ENCODE data around the gene TNFRSF11A. TPM values are rescaled to one million over a fixed set of nuclear protein-coding genes. Genes with fewer than 3 reads are reported as not detected.

TNFRSF11A gene
- total RNA-seq, 2 donors from 2014 or later: 13.7 to 35.6 TPM

- H3K4me3 ChIP-seq (ENCODE audit: low read length): no peak overlapping the region
- H3K4me3 Mint-ChIP-seq: no peak overlapping the region
- H3K9me3 ChIP-seq (ENCODE audit: control insufficient read depth, low read length): no peaks in the 10 kb centered on the region
- H3K27me3 Mint-ChIP-seq (ENCODE audit: insufficient read depth): no peaks in the 10 kb centered on the region
- peaks cover 5% of the 10 kb centered on the region for H3K4me1 ChIP-seq (ENCODE audit: control insufficient read depth, insufficient read depth, low read length)
- peaks cover 20% of the 10 kb centered on the region for H3K36me3 Mint-ChIP-seq (ENCODE audit: low read depth)
- H3K27ac Mint-ChIP-seq: no peak overlapping the region
- no peaks in the 10 kb centered on the region for H3K27me3 ChIP-seq (ENCODE audit: control insufficient read depth, insufficient read depth, low read length, poor library complexity, severe bottlenecking)
- peaks cover 20% of the 10 kb centered on the region for H3K36me3 ChIP-seq (ENCODE audit: control insufficient read depth, insufficient read depth, low read length)
- no peak for DNase-seq
- no peak overlapping the region for H3K9ac ChIP-seq (ENCODE audit: extremely low read depth, low read length, poor library complexity, severe bottlenecking)
- H3K9me3 Mint-ChIP-seq: no peaks in the 10 kb centered on the region
- no peak overlapping the region for H3K27ac ChIP-seq (ENCODE audit: low read depth, low read length)
- no peak for TF ChIP-seq CTCF (conservative IDR thresholded peaks at IDR 0.05)
- WGBS, 2 experiments (ENCODE audit: insufficient coverage in 1 of 2, insufficient read length in 1 of 2): 90 to 94% methylated on average over 1 of the region's 1 CpG
- H3K4me1 Mint-ChIP-seq: no peaks in the 10 kb centered on the region
Observed at GRCh38 chr18:62312851-62313250, 12.3 kb upstream of the TNFRSF11A start.

- DNase-seq: no peak
- Mint-ChIP-seq H3K27ac (no peak overlapping the region), H3K4me1 (peaks cover 5% of the 10 kb centered on the region), H3K4me3 (no peak overlapping the region), H3K9me3 (no peaks in the 10 kb centered on the region), H3K36me3 (ENCODE audit: low read depth) (no peaks in the 10 kb centered on the region), H3K27me3 (ENCODE audit: insufficient read depth) (peaks cover 10% of the 10 kb centered on the region)
- no peaks in the 10 kb centered on the region for H3K27me3 ChIP-seq (ENCODE audit: control insufficient read depth, insufficient read depth, low read length, poor library complexity, severe bottlenecking)
- no peak overlapping the region for H3K9ac ChIP-seq (ENCODE audit: extremely low read depth, low read length, poor library complexity, severe bottlenecking)
- no peak for TF ChIP-seq CTCF (conservative IDR thresholded peaks at IDR 0.05)
- no peaks in the 10 kb centered on the region for H3K4me1 ChIP-seq (ENCODE audit: control insufficient read depth, insufficient read depth, low read length)
- no peak overlapping the region for H3K27ac ChIP-seq (ENCODE audit: low read depth, low read length)
- no peak overlapping the region for H3K4me3 ChIP-seq (ENCODE audit: low read length)
- 95 to 100% methylated on average over 1 to 2 of the region's 4 CpGs for WGBS, 2 experiments (ENCODE audit: insufficient coverage in 1 of 2, insufficient read length in 1 of 2)
- no peaks in the 10 kb centered on the region for H3K9me3 ChIP-seq (ENCODE audit: control insufficient read depth, low read length)
- H3K36me3 ChIP-seq (ENCODE audit: control insufficient read depth, insufficient read depth, low read length): no peaks in the 10 kb centered on the region
Observed at GRCh38 chr18:62318228-62319180, 6.6 kb upstream of the TNFRSF11A start.

- WGBS, 2 experiments (ENCODE audit: insufficient coverage in 1 of 2, insufficient read length in 1 of 2): 61 to 100% methylated on average over 1 to 3 of the region's 3 CpGs
- H3K4me1 ChIP-seq (ENCODE audit: control insufficient read depth, insufficient read depth, low read length): peaks cover 7% of the 10 kb centered on the region
- Mint-ChIP-seq H3K9me3 (no peaks in the 10 kb centered on the region), H3K27ac (no peak overlapping the region), H3K4me1 (peaks cover 20% of the 10 kb centered on the region), H3K4me3 (no peak overlapping the region), H3K27me3 (ENCODE audit: insufficient read depth) (peaks cover 18% of the 10 kb centered on the region), H3K36me3 (ENCODE audit: low read depth) (no peaks in the 10 kb centered on the region)
- no peaks in the 10 kb centered on the region for H3K9me3 ChIP-seq (ENCODE audit: control insufficient read depth, low read length)
- DNase-seq: no peak
- no peak overlapping the region for H3K4me3 ChIP-seq (ENCODE audit: low read length)
- no peaks in the 10 kb centered on the region for H3K27me3 ChIP-seq (ENCODE audit: control insufficient read depth, insufficient read depth, low read length, poor library complexity, severe bottlenecking)
- no peak for TF ChIP-seq CTCF (conservative IDR thresholded peaks at IDR 0.05)
- no peak overlapping the region for H3K27ac ChIP-seq (ENCODE audit: low read depth, low read length)
- no peak overlapping the region for H3K9ac ChIP-seq (ENCODE audit: extremely low read depth, low read length, poor library complexity, severe bottlenecking)
- H3K36me3 ChIP-seq (ENCODE audit: control insufficient read depth, insufficient read depth, low read length): no peaks in the 10 kb centered on the region
Observed at GRCh38 chr18:62321201-62321600, 3.9 kb upstream of the TNFRSF11A start.

All from endodermal cell (in vitro differentiated cells).